GM18861 (cell line): ENCODE measurements around the gene CNPPD1.

Experiments used
- ATAC-seq: cut with Tn5 transposase; IDR thresholded peaks from one replicate; pipeline ENCODE4 v1.9.1; 2021; ENCODE audit not compliant: unreplicated experiment

CNPPD1 gene

DNA sequence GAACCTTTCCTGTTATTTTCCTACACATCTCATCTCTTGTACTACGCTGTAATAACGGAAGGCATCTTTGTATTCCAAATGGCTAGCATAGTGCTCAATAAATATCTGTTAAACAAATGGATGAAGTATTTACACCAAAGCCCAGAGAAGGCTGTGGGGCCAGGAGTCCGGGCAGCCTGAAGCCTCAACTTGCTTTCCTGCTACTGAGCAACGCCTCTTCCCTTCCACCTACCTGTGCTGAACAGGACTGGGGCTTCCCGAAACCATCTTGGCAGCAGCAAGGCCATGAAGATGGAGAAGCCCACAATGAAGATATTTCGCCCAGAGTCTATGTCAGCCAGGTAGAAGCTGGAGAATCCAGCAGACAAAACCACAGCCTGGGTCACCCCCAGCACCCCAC, 13.6 kb downstream of the CNPPD1 start:
- ATAC-seq, result no peak

DNA sequence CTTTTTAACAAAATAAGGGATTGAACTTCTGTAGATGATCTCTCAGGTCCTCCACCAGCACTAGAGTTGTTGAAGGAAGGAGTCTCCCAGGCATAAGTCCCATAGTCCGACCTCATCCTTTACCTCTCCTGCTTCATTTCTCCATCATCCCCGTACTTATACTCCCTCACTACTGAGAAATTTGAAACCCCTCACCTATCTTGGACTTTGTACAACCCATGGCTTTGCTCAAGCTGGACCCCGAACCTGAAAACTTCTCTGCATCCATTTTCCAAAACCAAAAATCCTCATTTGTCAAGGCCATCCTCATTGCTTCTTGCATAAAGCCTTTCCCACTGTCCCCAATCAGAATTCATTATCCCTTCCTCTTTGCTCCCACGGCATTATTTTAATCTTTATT, 15.6 kb downstream of the CNPPD1 start:
- no peak for ATAC-seq

DNA sequence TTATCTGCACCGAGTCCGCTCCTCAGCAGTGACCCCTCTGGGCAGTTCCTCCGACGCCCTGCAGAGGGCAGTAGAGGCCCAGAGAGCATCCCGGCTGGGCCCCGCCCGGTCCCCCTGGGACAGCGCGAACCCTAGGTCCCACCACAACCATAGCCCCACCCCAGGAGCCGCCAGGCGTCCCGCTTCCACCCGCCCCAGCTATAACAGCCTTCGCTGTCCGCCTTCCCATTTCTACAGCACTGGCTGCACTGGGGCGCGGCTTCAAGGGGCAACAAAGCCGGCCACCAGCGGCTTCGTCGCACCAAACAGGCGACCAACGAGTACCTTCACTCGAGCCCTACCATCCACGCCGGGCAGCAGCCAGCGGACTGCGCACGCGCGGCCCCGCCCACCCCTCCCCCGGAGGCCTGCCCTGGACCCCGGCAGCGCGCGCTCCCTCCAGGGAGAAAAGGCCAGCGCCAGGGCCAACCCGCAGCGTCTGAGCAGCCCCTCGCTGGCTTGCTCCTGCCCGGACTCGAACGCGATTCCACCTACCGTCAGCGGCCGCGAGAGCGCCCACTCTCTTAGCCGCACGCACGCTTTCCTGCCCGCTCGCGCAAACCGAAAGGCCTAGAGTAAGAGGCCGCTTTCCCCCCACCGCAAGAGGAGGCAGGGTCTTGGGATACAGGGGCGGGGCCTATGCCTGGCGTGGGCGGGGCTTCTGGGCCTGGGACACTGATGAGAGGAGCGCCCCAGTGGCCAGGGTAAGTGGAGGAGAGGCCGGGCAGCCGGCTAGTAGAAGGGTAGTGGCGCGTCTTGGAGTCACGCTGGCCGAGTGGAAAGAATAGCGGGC, 16.3 kb downstream of the CNPPD1 start, which contains the start of gene NHEJ1:
Gene NHEJ1 (minus strand): TSS at position 630 of the 832 bp plus-strand sequence. CDS start 2,453 bp downstream, outside the sequence.
- ATAC-seq, result peak; percentile 67

DNA sequence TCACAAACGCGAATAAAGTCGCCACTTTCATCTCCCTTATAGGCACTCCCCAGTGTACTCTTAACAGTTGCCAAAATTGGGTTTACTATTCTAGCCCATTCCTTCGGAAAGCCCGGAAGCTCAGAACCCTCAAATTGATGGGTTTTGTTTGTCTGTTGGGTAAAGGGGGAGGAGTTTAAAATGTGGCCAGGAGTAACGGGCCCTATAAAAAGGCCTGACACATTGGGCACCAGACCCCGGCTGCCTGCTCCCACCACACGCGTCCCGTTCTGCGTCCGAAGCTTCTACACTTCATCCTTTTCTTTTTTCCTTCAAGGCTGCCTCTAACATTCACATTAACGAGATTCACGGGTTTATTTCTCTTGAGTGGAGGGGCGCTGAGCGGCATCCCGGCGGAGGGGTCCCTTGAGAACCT, 16.9 kb downstream of the CNPPD1 start:
- no peak for ATAC-seq

DNA sequence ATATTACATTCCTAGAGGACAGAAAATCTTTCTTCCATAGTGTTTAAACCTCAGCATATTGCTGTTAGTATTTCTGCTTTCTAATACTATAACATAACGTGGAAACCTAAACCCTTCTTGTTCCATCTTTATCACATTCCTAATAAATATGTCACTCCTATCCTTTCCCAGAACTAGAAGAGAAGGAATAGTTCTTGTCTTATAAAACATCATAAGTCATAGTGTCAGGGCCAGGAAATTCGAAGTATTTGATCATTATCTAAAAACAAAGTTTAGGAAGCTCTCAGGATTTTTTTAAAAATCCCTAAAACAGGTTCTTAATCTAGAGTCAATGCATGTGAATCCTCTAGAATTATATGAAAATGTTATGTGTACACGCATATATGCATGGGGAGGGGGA, 18.1 kb downstream of the CNPPD1 start:
- no peak for ATAC-seq

DNA sequence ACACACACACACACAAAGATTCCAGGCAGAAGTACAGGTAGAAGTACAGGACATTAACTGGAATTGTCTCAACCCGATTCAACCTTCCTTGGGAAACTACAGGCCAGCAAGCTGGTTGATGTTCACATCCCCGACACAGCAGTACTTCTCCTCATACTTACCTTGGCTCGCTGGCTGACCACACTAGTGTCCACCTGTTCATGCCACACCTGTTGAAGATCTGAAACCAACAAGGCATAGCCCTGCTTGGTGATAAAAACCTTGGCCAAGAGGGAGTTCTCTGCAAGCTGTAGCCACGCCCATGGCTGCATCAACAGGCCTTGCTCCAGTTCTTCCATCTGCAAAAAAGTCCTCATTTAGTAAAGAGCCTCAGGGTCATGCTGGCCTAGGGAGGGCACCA, 18.7 kb downstream of the CNPPD1 start:
- no peak for ATAC-seq

DNA sequence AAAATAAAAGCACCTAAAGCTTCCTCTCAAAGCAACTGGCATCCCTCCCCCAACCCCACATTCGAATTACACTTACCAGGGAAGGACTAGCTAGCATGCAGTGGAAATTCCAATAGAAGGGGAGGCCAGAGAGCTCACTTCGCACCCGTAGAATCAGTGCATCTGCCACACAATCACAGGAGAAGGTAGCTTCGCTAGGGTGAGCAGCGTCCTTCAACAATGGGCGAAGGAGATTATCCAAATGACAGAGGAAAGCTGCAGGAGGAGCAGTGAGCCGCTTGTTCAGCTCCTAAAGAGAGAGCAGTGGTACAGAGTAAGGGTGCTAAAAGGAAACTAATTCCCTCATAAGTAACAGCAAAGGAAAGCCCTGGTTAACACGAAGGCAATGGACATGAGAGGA, 19.3 kb downstream of the CNPPD1 start:
- ATAC-seq, result no peak

DNA sequence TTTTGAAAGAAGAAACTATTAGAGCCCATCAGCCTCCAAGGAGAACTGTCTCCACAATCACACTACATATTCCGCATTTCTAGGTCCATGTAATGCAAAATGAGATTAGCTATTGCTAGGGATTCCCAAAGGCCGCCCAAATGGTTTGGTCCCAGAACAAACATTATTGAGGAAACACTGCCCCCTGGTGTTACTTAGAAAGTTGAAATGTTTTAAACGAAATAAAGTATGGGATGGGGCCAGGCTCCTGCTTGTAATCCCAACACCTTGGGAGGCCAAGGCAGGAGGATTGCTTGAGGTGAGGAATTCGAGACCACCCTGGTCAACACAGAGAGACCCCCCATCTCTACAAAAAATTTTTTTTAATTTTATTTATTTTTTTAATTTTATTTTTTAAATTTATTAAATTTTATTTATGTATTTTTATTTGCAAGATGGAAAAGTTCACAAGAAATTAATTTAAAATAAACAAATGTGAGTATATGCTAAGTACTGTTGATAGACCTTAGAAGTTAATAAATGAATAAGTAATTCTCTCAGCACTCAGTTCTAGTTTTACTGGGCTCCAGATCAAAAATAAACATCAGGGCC, 21.6 kb downstream of the CNPPD1 start:
- ATAC-seq, result no peak

DNA sequence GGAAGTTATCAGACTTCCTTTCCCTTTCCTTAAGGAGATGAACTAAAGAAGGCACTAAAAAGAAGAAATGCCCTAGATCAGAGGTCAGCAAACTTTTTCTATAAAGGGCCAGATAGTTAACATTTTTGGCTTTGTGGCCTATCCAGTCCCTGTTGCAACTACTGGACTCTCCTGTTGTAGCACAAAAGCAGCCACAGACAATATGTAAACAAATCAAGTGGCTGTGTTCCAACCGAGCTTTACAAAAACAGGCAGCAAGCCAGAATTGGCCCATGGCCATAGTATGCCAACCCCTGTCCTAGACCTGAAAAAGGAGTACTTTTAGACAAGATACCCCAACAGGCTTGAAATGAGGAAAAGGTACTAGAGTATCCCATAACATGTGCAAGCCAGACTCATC, 27.1 kb downstream of the CNPPD1 start:
- ATAC-seq, result no peak

DNA sequence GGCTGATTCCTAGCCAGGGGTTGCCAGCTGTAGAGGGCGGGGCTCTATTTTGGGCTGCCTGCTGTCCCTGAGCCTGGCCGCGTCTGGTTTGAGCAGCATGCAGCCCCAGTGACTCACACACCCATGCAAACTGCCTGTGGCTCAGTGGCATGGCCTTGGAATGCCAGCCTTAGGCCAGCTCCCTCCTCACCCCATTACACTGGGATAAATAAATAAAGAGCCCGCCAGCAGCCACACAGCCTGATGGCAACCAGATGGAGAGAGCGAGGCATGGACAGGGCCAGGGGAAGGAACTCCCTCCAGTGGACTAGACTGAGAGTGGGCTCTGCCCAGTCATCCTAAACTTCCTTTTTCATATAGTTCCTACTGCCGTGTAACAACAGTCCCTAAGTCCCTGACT, 34.4 kb downstream of the CNPPD1 start:
- ATAC-seq, result no peak

DNA sequence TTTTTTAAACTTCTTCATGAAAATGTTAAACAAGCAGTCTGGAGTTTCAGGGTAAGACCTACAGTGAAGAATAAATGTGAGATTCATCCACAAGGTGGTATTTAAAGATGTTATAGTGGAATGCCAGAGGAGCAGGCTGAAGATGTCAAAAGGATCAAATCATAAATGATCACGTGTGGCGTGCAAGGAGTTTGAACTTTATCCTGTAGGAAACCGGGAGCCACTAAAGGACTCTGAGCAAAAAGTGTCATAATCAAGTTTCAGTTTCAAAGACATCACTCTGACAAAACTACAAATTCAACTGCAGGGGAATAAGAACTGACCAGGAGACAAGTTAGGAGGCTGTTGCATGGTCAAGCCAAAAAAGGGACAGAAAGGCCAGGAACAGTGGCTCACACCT, 36.0 kb downstream of the CNPPD1 start:
- no peak for ATAC-seq

DNA sequence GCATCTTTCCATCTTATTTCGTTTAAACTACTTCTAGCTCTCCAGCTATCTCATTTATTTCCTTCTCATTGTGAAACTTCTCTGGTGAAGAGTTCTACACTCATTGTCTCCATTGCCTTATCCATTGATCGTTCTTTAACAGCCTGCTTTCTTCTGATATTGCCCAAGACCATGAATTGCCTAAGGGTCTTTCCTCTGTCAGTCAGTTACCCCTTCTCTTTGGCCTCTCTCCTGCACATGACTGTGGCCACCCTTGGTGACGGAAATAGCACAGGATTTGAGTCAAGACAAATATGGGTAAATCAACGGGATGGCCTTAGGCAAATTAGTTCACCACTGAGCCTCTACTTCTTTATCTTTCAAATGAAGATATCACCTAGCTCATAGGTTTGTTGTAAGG, 42.7 kb downstream of the CNPPD1 start:
- no peak for ATAC-seq

DNA sequence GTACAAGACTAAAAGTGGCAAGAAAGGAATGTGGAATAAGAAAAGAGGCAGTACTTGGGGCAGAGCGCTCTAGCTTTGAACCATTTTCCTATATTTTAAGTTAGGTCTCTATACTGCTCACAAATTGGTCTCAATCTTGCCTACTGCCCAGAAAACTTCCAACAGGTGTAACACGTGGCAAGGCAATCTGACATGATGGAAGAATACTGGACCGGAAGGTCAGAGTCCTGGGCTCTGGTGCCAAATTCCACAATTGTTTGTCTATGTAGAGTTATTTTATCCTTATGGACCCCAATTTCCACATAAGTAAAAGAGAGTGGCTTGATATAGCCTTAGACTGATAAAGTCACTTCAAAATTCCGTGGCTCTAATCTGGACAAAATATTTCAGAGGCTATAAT, 45.0 kb downstream of the CNPPD1 start:
- ATAC-seq, result no peak

DNA sequence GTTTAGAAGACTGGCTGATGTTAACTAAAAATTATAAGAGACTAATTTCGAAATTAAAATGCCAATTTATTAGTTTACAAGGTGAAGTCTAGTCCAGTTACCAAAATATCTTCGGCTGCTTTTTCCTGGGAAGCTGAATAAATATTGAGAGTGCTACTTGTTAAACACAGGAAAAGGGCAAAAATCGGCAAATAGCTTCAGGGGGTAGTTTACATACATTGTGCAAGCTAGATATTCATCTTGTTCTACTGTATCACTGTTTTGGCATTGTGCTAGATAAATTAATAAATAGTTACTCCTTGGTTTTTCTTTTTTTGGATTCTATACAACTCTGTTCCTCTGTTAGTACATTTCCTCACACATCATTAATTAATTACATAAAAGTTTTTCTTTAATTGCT, 45.4 kb downstream of the CNPPD1 start:
- ATAC-seq, result no peak

DNA sequence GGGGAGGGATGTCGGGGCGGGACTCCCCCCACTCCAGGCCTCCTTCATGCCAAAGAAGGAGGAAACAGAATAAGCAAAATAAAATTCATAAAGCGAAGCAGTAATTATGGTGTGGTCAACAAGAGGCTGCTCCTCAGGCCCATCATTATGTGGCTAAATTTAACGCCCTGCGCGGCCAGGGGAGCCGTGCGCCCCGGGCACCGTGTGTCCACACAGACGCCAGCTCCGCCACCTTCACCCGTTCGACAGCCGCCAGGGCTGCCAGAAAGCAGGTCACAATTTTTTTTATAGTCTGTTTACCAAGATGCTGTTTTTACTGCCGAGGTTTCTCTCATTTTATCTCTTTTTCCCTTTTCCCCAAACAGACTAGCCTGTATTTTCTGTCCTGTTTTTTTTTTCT, 47.1 kb downstream of the CNPPD1 start:
- ATAC-seq, result no peak

DNA sequence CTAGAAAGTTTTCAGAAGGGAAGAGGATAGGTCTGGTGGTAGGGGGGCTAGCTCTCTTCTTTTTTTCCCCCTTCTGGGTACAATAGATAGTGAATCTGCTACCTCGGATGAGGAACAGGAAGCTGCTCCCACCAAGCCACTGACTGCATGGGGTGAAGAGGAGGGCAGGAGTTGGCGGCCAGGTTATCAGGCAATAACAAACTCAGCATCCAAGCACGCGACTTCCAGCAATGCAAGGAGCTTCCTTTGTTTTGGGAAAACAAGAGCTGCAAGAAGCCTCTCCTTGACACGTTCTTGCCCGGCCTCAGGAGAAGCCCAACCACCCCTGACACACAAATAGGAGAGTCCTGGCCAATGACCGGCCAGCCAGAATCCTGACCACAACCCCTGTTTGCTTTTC, 48.3 kb downstream of the CNPPD1 start:
- ATAC-seq, result no peak

DNA sequence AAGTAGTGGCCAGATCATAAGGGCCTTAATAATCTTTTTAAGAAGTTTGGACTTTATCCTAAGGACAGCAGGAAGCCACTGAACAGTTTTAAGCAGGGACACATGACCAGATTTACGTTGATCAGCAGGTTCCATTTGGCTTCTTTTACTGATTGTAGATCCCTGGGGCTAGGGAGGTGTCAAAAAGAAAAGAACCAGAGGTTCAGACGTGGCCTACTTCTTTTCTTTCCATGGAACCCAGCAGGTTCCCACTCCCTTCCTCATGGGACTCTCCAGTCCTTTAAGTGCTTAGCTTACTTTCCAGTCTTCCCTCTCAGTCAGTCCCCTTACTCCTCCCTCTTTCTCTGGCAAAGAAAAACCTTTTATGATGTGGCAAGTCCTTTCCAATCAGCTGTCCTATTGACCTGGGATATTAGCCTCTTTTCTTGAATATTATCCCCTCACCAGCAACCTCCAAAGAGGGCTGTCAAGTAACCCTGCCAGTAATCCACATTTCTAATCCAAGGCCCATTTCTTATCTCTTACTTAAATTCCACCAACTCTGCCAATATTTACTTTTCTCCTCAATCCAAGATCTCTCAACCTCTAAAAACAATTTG, 49.6 kb downstream of the CNPPD1 start:
- ATAC-seq, result no peak

DNA sequence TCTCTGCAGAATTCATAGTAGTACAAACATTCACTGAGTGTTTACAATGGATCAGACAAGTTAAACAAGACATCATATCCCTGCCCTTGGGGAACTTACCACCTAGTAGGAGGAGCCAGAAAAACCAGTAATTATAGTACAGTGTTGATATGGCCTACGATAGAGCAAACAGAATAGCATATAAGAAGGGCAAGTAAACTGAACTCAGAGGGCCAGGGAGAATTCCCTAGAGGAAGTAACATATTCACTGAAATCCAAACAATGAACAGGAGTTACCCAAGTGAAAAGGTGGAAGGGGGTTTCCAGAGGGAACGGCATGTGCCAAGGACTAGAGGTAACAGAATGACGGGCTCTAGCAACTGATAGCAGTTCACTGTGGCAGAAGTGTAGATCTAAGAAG, 50.2 kb downstream of the CNPPD1 start:
- ATAC-seq, result no peak

DNA sequence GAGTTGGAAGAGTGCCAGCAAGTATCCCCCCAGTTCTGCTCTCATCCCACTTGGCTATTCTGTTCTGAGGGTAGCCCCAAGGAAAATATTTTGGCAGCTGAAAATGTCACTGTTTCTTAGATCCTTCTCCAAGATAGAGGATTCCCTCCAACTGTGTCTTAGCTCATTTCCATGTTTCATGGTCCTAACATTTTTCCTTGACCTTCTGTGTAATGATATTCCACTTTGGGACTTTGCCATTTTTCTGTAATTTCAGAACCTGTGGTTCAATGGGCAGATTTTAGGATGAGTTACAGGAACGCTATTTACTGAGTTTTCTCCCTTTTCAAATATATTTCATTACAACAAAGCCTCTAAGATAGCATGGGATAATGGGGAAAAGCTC, 50.8 kb downstream of the CNPPD1 start:
- ATAC-seq, result no peak

DNA sequence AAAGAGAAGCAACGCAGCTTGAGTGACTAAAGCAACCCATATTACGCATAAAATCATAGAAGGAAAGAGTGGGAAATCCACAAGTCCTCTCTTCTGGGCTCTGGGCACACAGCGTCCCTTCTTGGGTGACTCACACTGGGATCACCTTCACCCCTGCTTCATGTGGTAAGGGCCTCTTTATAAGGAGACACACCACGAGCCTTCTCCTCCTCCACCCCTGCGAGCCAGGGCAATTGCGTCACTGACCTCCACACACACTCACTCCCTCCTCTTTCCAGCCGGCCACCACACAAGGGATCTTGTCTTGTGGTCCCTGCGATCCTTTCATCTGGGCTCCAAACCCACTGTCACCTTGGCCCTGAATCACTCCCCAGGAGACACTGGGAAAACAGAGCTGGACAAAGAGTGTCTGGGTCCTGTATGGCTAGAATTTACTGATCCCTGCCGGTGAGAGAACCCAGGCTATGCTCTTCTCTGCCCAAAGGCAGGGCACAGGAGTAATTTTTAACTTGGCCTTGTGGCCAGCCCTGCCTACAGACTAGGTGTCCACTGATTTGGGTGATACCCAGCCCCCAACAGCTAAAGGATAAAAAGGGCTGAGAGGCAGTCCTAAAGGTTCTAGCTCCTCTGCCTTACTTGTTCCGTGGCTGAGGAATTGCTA, 51.4 kb downstream of the CNPPD1 start:
- ATAC-seq, result no peak

DNA sequence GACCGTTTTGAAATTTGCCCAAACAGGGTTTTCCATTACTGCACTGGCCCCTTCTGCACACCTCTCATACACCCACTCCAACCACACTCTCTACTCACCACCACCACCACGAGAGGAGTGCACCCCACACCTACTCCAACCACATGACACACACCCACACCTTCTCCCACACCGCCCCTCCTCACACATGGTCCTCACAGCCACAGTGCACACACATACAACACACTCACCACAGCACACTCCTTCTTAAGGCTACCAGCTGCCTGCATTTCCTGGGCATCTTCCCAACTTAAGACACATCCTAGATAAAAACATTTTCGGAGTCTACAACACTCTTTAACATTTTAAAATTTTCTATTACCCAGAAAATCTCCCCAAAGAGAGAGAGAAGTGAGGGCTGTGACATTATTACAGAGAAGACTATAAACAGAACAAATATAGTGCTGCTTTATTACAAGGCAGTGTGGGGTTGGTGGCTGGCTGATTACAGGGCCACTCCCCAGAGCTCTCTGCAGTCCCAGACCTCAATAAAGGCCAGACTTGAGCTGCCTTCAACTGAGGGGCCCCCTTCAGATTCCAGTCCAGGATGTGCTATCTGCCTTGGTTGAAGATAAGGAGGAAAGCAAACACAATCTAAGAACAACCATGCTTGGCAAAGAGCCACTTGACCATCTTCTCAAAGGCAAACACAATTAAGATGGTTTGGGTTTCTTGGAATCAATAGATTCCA, 52.2 kb downstream of the CNPPD1 start:
- ATAC-seq, result no peak
